GM21717 (cell line): ENCODE data around the gene MT1G.
"Not testable (repeated sequence)": the region's sequence is repeated elsewhere in the genome, so short reads cannot be mapped to it uniquely, and the experiment has no call there.

Experiments
- ATAC-seq: cut with Tn5 transposase; IDR thresholded peaks from one replicate; pipeline ENCODE4 v1.9.1; 2021; ENCODE audit warnings: mild to moderate bottlenecking, moderate library complexity; ENCODE audit not compliant: unreplicated experiment

Gene MT1G

DNA sequence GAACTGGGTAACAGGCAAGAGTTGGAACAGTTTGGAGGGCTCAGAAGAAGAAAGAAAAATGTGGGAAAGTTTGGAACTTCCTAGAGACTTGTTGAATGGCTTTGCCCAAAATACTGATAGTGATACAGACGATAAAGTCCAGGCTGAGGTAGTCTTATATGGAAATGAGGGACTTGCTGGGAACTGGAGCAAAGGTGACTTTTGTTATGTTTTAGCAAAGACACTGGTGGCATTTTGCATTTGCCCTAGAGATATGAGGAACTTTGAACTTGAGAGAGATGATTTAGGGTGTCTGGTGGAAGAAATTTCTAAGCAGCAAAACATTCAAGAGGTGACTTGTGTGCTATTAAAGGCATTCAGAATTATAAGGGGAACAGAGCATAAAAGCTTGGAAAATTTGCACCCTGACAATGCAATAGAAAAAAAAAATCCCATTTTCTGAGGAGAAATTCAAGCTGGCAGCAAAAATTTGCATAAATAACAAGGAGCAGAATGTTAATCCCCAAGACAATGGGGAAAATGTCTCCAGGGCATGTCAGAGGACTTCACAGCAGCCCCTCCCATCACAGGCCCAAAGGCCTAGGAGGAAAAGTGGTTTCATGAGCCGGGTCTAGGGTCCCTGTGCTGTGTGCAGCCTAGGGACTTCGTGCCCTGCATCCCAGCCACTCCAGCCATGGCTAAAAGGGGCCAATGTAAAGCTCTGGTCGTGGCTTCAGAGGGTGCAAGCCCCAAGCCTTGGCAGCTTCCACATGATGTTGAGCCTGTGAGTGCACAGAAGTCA is 46.0 kb downstream of the MT1G start:
- ATAC-seq: not testable (repeated sequence)

DNA sequence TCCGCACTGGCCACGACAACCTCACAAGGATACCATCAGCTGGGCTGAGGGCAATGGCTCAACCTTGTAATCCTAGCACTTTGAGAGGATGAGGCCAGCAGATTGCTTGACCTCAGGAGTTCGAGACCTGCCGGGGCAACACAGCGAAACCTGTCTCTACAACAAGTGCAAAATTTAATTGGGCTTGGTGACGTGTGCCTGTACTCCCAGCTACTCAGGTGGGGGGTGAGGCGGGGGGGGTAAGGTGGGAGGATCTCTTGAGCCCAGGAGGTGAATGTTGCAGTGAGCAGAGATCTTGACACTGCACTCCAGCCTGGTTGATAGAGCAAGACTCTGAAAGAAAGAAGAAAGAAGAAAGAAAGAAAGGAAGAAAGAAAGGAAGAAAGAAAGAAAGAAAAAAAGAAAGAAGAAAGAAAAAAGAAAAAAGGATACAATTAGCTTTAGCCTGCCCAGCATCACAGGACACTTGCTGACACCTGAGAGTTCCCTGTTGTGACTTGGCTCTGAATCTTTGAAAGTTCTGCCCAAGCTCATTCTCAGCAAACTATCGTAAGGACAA is 47.4 kb downstream of the MT1G start:
- no peak for ATAC-seq

DNA sequence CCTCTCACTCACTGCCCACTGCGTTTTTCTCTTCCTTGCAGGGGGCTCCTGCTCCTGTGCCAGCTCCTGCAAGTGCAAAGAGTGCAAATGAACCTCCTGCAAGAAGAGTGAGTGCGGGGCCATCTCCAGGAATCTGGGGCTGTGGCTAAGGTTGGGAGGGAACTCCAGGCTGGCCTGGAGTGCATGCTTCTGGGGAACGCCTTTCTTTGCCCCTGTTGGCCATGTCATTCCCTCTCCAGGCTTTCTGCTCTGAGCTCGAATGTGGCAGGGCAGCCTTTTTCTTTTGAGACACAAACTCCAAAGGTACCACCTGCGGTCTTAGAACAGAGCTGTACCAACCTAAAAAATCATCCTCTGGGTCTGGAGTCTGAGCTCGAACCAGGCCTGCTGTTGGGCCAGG is 49.7 kb downstream of the MT1G start:
- no peak for ATAC-seq

DNA sequence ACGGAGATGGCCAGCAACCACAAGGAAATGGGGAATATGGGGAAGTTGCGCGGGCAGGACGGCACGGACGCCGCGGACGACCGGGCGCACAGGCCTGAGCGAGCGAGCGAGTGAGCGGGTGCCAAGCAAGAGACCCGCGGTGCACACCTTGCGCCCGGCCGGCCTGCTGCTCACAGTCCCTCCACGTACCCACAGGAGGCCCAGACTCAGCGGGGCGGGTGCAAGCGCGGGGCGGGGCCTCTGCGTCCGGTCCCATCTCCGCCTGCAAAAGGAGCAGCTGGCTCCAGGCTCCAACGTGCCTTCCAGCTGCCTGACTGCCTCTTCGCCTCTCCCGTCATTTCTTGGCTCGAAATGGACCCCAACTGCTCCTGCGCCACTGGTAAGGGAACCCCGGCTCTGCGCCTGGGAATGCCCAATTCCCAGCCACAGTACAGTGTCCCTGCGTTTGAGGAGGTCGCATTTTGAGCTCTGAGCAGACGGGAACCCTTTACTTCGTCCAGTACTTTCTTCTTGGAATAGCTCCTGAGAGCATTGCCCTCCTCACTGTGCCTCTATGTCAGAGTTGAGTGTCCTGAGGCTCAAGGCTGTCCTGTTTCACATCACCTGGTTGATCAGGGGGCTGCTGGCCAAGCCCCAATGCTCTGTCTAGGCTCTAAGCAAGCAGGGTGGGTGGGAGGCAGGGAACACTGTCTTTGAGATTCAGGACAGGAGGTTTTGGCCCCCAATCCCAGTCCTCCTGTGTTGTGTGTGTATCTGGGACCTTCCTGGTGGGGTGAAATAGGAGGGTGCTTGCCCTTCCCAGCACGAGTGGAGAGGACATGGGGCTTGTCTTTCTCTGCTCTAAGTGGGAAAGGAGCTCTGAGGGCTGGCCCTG is 50.4 kb downstream of the MT1G start:
- no peak for ATAC-seq
